ENCODE measurements around the gene EOMES. TPM values are rescaled to one million over a fixed set of nuclear protein-coding genes. Genes with fewer than 3 reads are reported as not detected.
"Not testable (repeated sequence)": the region's sequence is repeated elsewhere in the genome, so short reads cannot be mapped to it uniquely, and the experiment has no call there.

EOMES gene
- not detected for polyA plus RNA-seq (2013, experiment 1 of 2; ENCODE audit: insufficient read length)
- polyA plus RNA-seq (2013, experiment 2 of 2; ENCODE audit: insufficient read length) = not detected

- peak; percentile 25 for DNase-seq
These were observed at the start of gene EOMES for GRCh38 chr3:27721717-27722564. TSS of gene EOMES (minus strand) at chr3:27722323. CDS start at chr3:27722294, 29 bp downstream.

GRCh38 chr3:27770384-27770783 lies 48.3 kb upstream of the EOMES start:
- DNase-seq = not testable (repeated sequence)

- DNase-seq = no peak
These were observed 44.9 kb upstream of the EOMES start for GRCh38 chr3:27767000-27767399.

- DNase-seq = peak; percentile 63
These were observed 36.0 kb upstream of the EOMES start for GRCh38 chr3:27758083-27758482.

- no peak for DNase-seq
These were observed 34.8 kb upstream of the EOMES start for GRCh38 chr3:27756877-27757276.

GRCh38 chr3:27752926-27753325 lies 30.8 kb upstream of the EOMES start:
- no peak for DNase-seq

GRCh38 chr3:27749643-27750042 lies 27.5 kb upstream of the EOMES start:
- DNase-seq = no peak

- no peak for DNase-seq
These were observed 24.7 kb upstream of the EOMES start for GRCh38 chr3:27746838-27747237.

- DNase-seq = no peak
These were observed 18.7 kb upstream of the EOMES start for GRCh38 chr3:27740854-27741253.

- no peak for DNase-seq
These were observed 15.0 kb upstream of the EOMES start for GRCh38 chr3:27737091-27737490.

- DNase-seq = no peak
These were observed 8.9 kb upstream of the EOMES start for GRCh38 chr3:27730774-27731659.

GRCh38 chr3:27729748-27730611 lies 7.9 kb upstream of the EOMES start:
- DNase-seq = no peak

GRCh38 chr3:27729325-27729724 lies 7.2 kb upstream of the EOMES start:
- DNase-seq = no peak

- DNase-seq = no peak
These were observed 6.3 kb upstream of the EOMES start for GRCh38 chr3:27728195-27729087.

- no peak for DNase-seq
These were observed 4.1 kb upstream of the EOMES start for GRCh38 chr3:27726240-27726639.

GRCh38 chr3:27724459-27725197 lies 2.5 kb upstream of the EOMES start:
- no peak for DNase-seq

GRCh38 chr3:27723815-27724458 lies 1.8 kb upstream of the EOMES start:
- no peak for DNase-seq

GRCh38 chr3:27723456-27723814 lies 1.3 kb upstream of the EOMES start:
- DNase-seq = no peak

- DNase-seq = no peak
These were observed 900 bp upstream of the EOMES start for GRCh38 chr3:27723001-27723445.

All from fibroblast of skin of scalp (primary cell).